ENCODE results near the gene DEFB129.
A peak's percentile ranks its signal among the peaks of the same experiment; 100 is the strongest.

DEFB129 gene

DNA sequence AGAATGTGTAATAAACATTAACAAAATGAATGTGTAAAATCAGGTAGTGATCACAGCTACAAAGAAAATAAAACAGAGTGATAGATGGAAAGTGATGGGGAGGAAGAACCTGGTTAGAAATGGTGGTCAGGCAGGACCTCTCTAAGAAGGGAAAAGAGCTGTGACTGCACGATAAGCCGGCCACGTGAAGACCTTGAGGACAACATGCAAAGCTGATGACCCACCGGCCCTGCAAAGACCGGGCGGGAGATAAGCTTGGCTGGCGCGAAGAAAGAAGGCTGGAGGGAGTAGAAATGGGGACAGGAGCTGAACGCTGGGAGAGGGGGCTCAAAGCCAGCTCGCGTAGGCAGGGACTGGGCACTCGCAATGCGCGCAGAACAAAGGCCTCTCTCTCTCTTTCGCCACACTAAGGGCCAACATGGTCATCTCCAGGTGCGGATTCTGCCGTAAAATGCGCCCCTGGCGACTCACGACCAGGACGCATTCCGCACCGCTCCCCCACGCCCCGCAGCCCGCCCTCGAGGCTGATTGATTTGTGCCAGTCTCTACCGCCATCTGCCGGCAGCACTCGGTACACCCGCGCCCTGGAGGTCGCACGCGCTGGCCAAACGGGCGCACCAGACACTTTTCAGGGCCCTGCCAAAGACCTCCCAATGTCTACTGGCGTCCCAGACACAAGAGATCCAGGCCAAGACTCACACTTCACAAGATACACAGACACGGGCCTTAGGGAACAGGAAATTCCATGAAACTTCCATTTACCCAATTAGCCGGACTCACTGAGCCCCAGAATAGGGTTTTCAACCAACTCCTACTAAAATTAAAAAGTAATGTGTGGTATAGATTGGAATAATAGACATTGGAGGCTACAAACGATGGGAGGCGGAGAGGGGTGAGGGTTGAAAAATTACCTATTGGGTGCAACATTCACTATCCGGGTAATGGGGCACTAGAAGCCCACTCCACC lies 39.8 kb downstream of the DEFB129 start:
- TF ChIP-seq, protein P1, sequence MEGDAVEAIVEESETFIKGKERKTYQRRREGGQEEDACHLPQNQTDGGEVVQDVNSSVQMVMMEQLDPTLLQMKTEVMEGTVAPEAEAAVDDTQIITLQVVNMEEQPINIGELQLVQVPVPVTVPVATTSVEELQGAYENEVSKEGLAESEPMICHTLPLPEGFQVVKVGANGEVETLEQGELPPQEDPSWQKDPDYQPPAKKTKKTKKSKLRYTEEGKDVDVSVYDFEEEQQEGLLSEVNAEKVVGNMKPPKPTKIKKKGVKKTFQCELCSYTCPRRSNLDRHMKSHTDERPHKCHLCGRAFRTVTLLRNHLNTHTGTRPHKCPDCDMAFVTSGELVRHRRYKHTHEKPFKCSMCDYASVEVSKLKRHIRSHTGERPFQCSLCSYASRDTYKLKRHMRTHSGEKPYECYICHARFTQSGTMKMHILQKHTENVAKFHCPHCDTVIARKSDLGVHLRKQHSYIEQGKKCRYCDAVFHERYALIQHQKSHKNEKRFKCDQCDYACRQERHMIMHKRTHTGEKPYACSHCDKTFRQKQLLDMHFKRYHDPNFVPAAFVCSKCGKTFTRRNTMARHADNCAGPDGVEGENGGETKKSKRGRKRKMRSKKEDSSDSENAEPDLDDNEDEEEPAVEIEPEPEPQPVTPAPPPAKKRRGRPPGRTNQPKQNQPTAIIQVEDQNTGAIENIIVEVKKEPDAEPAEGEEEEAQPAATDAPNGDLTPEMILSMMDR (conservative IDR thresholded peaks at IDR 0.05; ENCODE audit: low read length), result peak; percentile 85
- peak overlapping the region; percentile 69 for H3K4me3 ChIP-seq (ENCODE audit: low read length)
- DNase-seq (ENCODE audit: low read depth), result peak; percentile 55

DNA sequence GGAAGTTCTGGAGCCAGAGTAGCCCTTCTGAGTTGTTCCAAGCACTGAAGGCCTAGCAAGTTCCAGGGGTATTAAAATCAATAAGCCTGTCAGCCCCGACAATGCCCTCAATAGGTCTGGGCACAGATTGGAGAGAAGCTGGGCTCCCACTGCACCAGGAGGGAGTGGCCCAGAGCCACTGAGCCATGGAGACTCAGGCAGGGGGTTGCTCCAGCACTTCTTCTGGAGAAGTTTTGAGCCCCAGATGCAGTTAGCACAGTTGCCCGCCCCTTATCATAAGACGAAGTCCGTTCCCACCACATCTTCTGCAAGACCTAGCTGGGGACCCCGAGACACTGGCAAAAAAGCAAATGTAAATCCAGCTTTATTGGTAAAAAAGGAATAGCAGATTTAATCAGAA lies 43.5 kb downstream of the DEFB129 start:
- TF ChIP-seq, protein P1 (conservative IDR thresholded peaks at IDR 0.05; ENCODE audit: low read length), result no peak
- DNase-seq (ENCODE audit: low read depth), result no peak
- no peak overlapping the region for H3K4me3 ChIP-seq (ENCODE audit: low read length)

DNA sequence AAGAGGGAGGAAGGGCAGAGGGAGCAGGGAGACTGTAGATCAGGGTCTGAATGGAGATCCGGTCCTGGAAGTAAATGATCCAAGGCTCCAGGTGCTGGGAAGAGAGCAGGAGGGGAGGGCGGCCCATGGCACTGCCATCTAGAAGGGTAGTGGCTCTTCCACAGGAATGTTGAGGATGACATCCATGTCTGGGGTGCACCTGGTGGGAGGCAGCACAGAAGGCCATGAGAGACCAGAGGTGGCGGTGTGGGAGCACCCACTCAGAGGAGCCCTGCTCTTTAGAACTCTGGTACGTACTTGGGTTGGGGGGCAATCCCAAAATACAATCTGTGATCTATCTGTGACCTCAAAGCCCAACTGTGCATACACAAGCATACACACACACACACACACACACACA lies 44.0 kb downstream of the DEFB129 start:
- TF ChIP-seq, protein P1 (conservative IDR thresholded peaks at IDR 0.05; ENCODE audit: low read length), result no peak
- no peak overlapping the region for H3K4me3 ChIP-seq (ENCODE audit: low read length)
- no peak for DNase-seq (ENCODE audit: low read depth)

DNA sequence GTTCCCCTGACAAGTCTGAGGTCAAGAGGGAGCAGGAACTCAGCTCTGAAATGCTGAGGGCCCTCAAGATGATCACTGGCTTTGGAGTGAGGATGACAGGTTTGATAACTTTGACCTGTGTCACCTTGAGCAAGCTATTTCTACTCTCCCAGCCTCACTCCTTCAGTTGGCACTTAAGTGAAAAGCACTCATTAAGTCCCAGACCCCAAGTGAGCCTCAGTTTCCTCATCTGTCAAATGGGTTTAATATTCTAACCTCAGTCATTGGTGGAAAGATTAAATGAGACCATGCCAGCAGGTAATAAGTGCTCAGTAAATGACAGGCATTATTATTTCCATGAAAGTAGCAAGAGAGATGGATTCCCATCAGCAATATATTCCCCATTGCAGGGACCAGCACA lies 44.5 kb downstream of the DEFB129 start:
- DNase-seq (ENCODE audit: low read depth), result no peak
- TF ChIP-seq, protein P1 (conservative IDR thresholded peaks at IDR 0.05; ENCODE audit: low read length), result no peak
- no peak overlapping the region for H3K4me3 ChIP-seq (ENCODE audit: low read length)

DNA sequence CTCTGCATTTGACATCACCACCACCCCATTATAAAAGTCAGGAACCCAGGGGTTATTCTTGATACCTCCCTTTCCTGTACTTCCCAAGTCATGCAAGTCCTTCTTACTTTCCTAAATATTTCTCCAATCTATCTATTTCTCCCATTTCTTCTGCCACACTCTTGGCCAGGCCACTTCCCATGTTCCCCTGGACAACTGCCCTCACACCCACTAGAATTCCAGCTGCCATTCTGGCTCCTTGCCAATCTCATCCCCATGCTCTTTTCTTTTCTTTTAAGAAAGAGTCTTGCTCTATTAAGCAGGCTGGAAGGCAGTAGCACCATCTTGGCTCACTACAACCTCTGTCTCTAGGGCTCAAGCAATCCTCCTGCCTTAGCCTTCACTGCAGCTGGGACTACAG lies 45.7 kb downstream of the DEFB129 start:
- TF ChIP-seq, protein P1 (conservative IDR thresholded peaks at IDR 0.05; ENCODE audit: low read length), result no peak
- no peak for DNase-seq (ENCODE audit: low read depth)
- no peak overlapping the region for H3K4me3 ChIP-seq (ENCODE audit: low read length)

DNA sequence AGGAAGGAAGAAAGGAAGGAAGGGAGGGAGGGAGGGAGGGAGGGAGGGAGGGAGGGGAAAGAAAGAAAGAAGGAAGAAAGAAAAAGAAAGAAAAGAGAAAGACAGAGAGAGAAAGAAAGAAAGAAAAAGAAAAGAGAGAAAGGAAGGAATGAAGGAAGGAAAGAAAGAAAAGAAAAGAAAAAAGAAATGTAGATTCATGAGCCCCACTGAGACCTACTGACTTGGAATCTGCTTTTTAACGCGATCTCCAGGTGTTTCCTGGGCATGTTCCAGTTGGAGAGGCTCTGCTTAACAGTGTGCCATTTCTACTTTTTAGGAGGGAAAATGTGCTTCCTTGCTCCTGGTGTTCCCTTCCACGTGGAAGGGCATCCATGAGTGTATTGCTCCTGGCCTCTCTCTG lies 46.8 kb downstream of the DEFB129 start:
- no peak for DNase-seq (ENCODE audit: low read depth)

More for the DNA sequence above, 46.8 kb downstream of the DEFB129 start:
- TF ChIP-seq, protein P1 (conservative IDR thresholded peaks at IDR 0.05; ENCODE audit: low read length), result no peak
- H3K4me3 ChIP-seq (ENCODE audit: low read length), result no peak overlapping the region

Data from AG10803 (cell line).